ENCODE results near the gene B3GAT1. TPM values are rescaled to one million over a fixed set of nuclear protein-coding genes. Genes with fewer than 3 reads are reported as not detected.

The B3GAT1 gene
- total RNA-seq, 1 donor from 2014 or later = 1.9 TPM

- no peaks in the 10 kb centered on the region for H3K79me2 ChIP-seq (ENCODE audit: insufficient read depth, low read length)
- no peak overlapping the region for H2AFZ ChIP-seq (ENCODE audit: low read depth, low read length)
- H4K20me1 ChIP-seq (ENCODE audit: insufficient read depth, low read length) = no peaks in the 10 kb centered on the region
- H3K27me3 ChIP-seq (ENCODE audit: insufficient read depth, low read length) = no peaks in the 10 kb centered on the region
- no peak overlapping the region for H3K4me2 ChIP-seq (ENCODE audit: low read length)
- H3K9me3 ChIP-seq (ENCODE audit: insufficient read depth, low read depth, low read length) = no peaks in the 10 kb centered on the region
- H3K4me3 ChIP-seq (ENCODE audit: insufficient read depth, low read depth, low read length) = no peak overlapping the region
- no peaks in the 10 kb centered on the region for H3K36me3 ChIP-seq (ENCODE audit: insufficient read depth, low read length)
- no peaks in the 10 kb centered on the region for H3K9me3 Mint-ChIP-seq (ENCODE audit: unreplicated experiment)
- H3K27ac ChIP-seq (ENCODE audit: low read depth, low read length) = no peak overlapping the region
- H3K4me1 ChIP-seq (ENCODE audit: insufficient read depth, low read length) = no peaks in the 10 kb centered on the region
- no peak overlapping the region for H3K27ac Mint-ChIP-seq (ENCODE audit: unreplicated experiment)
- H3K36me3 Mint-ChIP-seq (ENCODE audit: low read depth, unreplicated experiment) = no peaks in the 10 kb centered on the region
- H3K27me3 Mint-ChIP-seq (ENCODE audit: low read depth, unreplicated experiment) = peaks cover 42% of the 10 kb centered on the region
- TF ChIP-seq EZH2 (IDR thresholded peaks at IDR 0.05; ENCODE audit: insufficient read depth, low read length) (no peak), CTCF (IDR thresholded peaks at IDR 0.05; ENCODE audit: insufficient read depth, low read depth, low read length) (no peak)
- no peak overlapping the region for H3K9ac ChIP-seq (ENCODE audit: low read length)
- H3K4me3 Mint-ChIP-seq (ENCODE audit: unreplicated experiment) = no peak overlapping the region
- no peaks in the 10 kb centered on the region for H3K4me1 Mint-ChIP-seq (ENCODE audit: low read depth, unreplicated experiment)
- FAIRE-seq = no peak
- DNase-seq (ENCODE audit: low read depth) = no peak
Measured at GRCh38 chr11:134372536-134372935, 39.5 kb downstream of the B3GAT1 start.

DNA sequence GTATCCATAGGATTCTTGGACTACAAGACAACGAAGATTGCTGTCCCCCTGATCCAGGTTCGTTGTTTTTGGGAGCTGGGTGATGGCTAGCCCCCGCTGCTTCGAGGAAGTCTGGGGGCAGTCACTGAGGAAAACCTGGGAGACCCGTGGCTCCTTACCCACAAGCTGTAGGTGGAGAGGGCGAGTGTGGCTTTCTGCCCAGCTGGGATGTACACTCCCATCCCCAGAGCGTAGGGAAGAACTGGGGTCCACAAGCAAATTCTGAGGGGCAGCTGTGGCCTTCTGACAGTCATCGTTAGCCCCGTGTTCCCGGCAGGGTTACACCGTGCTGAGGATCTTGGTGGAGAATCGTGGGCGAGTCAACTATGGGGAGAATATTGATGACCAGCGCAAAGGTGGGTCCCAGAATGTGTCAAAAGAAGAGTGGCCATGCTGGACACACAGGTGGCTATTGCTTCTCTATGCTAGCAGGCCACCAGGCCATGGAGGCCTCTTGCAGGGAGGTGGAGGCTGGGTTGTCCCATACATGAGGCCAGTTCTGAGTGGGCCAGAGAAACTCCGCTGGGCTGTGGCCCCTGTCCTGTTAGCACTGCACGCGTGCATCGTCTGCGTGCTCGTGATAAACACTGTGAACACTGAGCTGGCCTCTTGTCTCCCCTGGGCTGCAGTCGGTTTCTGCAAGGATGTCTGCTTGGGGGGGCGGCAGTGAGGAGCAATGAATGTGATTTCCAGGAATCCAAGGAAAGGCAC lies 40.4 kb downstream of the B3GAT1 start:
- FAIRE-seq (no peak), DNase-seq (ENCODE audit: low read depth) (no peak)
- Mint-ChIP-seq H3K27ac (ENCODE audit: unreplicated experiment) (no peak overlapping the region), H3K4me3 (ENCODE audit: unreplicated experiment) (no peak overlapping the region), H3K4me1 (ENCODE audit: low read depth, unreplicated experiment) (no peaks in the 10 kb centered on the region), H3K9me3 (ENCODE audit: unreplicated experiment) (no peaks in the 10 kb centered on the region), H3K36me3 (ENCODE audit: low read depth, unreplicated experiment) (no peaks in the 10 kb centered on the region), H3K27me3 (ENCODE audit: low read depth, unreplicated experiment) (peaks cover 41% of the 10 kb centered on the region)
- Histone ChIP-seq H3K9me3 (ENCODE audit: insufficient read depth, low read depth, low read length) (no peaks in the 10 kb centered on the region), H3K79me2 (ENCODE audit: insufficient read depth, low read length) (no peaks in the 10 kb centered on the region), H3K4me1 (ENCODE audit: insufficient read depth, low read length) (no peaks in the 10 kb centered on the region), H2AFZ (ENCODE audit: low read depth, low read length) (no peak overlapping the region), H3K4me3 (ENCODE audit: insufficient read depth, low read depth, low read length) (no peak overlapping the region), H4K20me1 (ENCODE audit: insufficient read depth, low read length) (no peaks in the 10 kb centered on the region), H3K27me3 (ENCODE audit: insufficient read depth, low read length) (no peaks in the 10 kb centered on the region), H3K27ac (ENCODE audit: low read depth, low read length) (no peak overlapping the region), H3K36me3 (ENCODE audit: insufficient read depth, low read length) (no peaks in the 10 kb centered on the region), H3K4me2 (ENCODE audit: low read length) (no peak overlapping the region), H3K9ac (ENCODE audit: low read length) (no peak overlapping the region)
- TF ChIP-seq CTCF (IDR thresholded peaks at IDR 0.05; ENCODE audit: insufficient read depth, low read depth, low read length) (no peak), EZH2 (IDR thresholded peaks at IDR 0.05; ENCODE audit: insufficient read depth, low read length) (no peak)
